Skeletal muscle satellite cell (primary cell): Measurements from ENCODE around the gene COL18A1.

Source experiments
- H3K27me3 ChIP-seq: 2 replicates; pipeline ENCODE4 v1.7.0; 2013; ENCODE audit warnings: low read length; ENCODE audit not compliant: control insufficient read depth, insufficient read depth
- H3K36me3 ChIP-seq: 2 replicates; pipeline ENCODE4 v1.7.0; 2013; ENCODE audit warnings: mild to moderate bottlenecking, control low read depth, low read length; ENCODE audit not compliant: insufficient read depth
- H3K4me1 ChIP-seq: 2 replicates; pipeline ENCODE4 v1.7.0; 2013; ENCODE audit warnings: low read length; ENCODE audit not compliant: control insufficient read depth, insufficient read depth
- H3K4me2 ChIP-seq: 2 replicates; pipeline ENCODE4 v1.7.0; 2013; ENCODE audit warnings: mild to moderate bottlenecking, low read length
- H3K4me3 ChIP-seq: 2 replicates; pipeline ENCODE4 v1.7.0; 2013; ENCODE audit warnings: low read length
- H3K9ac ChIP-seq: 2 replicates; pipeline ENCODE4 v1.7.0; 2013; ENCODE audit warnings: mild to moderate bottlenecking, low read depth, low read length, moderate library complexity
- H3K9me3 ChIP-seq: replicated peaks from 2 replicates; pipeline ENCODE4 v1.7.0; 2013; ENCODE audit warnings: mild to moderate bottlenecking, control low read depth, low read length

COL18A1 gene

GRCh38 chr21:45544449-45545235 lies 139.7 kb downstream of the COL18A1 start:
- H3K36me3 ChIP-seq: no peaks in the 10 kb centered on the region
- no peaks in the 10 kb centered on the region for H3K9me3 ChIP-seq
- H3K4me1 ChIP-seq: peaks cover 9% of the 10 kb centered on the region
- H3K9ac ChIP-seq: no peak overlapping the region
- H3K4me2 ChIP-seq: no peak overlapping the region
- H3K4me3 ChIP-seq: no peak overlapping the region
- peaks cover 21% of the 10 kb centered on the region for H3K27me3 ChIP-seq

GRCh38 chr21:45545236-45545570 lies 140.2 kb downstream of the COL18A1 start:
- Histone ChIP-seq H3K4me1 (peaks cover 9% of the 10 kb centered on the region), H3K27me3 (peaks cover 21% of the 10 kb centered on the region), H3K36me3 (no peaks in the 10 kb centered on the region), H3K4me3 (no peak overlapping the region), H3K9me3 (no peaks in the 10 kb centered on the region), H3K4me2 (no peak overlapping the region), H3K9ac (no peak overlapping the region)

GRCh38 chr21:45545691-45546531 lies 140.9 kb downstream of the COL18A1 start:
- Histone ChIP-seq H3K36me3 (no peaks in the 10 kb centered on the region), H3K9me3 (no peaks in the 10 kb centered on the region), H3K9ac (no peak overlapping the region), H3K4me1 (peaks cover 10% of the 10 kb centered on the region), H3K4me2 (no peak overlapping the region), H3K27me3 (peaks cover 21% of the 10 kb centered on the region), H3K4me3 (no peak overlapping the region)

- Histone ChIP-seq H3K4me1 (peaks cover 15% of the 10 kb centered on the region), H3K27me3 (peaks cover 21% of the 10 kb centered on the region), H3K36me3 (no peaks in the 10 kb centered on the region), H3K4me2 (no peak overlapping the region), H3K9ac (no peak overlapping the region), H3K4me3 (no peak overlapping the region), H3K9me3 (no peaks in the 10 kb centered on the region)
Observed at GRCh38 chr21:45546636-45547544, 141.9 kb downstream of the COL18A1 start.

- Histone ChIP-seq H3K9me3 (no peaks in the 10 kb centered on the region), H3K4me3 (no peak overlapping the region), H3K36me3 (no peaks in the 10 kb centered on the region), H3K4me2 (no peak overlapping the region), H3K9ac (no peak overlapping the region), H3K4me1 (peaks cover 16% of the 10 kb centered on the region), H3K27me3 (peaks cover 21% of the 10 kb centered on the region)
Observed at GRCh38 chr21:45547545-45547900, 142.6 kb downstream of the COL18A1 start.

GRCh38 chr21:45548711-45549491 lies 143.9 kb downstream of the COL18A1 start:
- Histone ChIP-seq H3K4me3 (no peak overlapping the region), H3K27me3 (peaks cover 21% of the 10 kb centered on the region), H3K9ac (no peak overlapping the region)

GRCh38 chr21:45549626-45550463 lies 144.9 kb downstream of the COL18A1 start:
- Histone ChIP-seq H3K4me3 (no peak overlapping the region), H3K36me3 (no peaks in the 10 kb centered on the region), H3K4me2 (no peak overlapping the region), H3K9me3 (no peaks in the 10 kb centered on the region), H3K9ac (no peak overlapping the region), H3K27me3 (peaks cover 21% of the 10 kb centered on the region), H3K4me1 (peaks cover 16% of the 10 kb centered on the region)

More at GRCh38 chr21:45548711-45549491, 143.9 kb downstream of the COL18A1 start:
- Histone ChIP-seq H3K9me3 (no peaks in the 10 kb centered on the region), H3K4me2 (no peak overlapping the region), H3K36me3 (no peaks in the 10 kb centered on the region), H3K4me1 (peaks cover 12% of the 10 kb centered on the region)

- H3K9me3 ChIP-seq: no peaks in the 10 kb centered on the region
- H3K4me3 ChIP-seq: no peak overlapping the region
- H3K4me2 ChIP-seq: no peak overlapping the region
- H3K9ac ChIP-seq: no peak overlapping the region
- H3K4me1 ChIP-seq: peaks cover 18% of the 10 kb centered on the region
- H3K36me3 ChIP-seq: no peaks in the 10 kb centered on the region
- peaks cover 21% of the 10 kb centered on the region for H3K27me3 ChIP-seq
Observed at GRCh38 chr21:45550522-45551210, 145.7 kb downstream of the COL18A1 start.

GRCh38 chr21:45551316-45551715 lies 146.4 kb downstream of the COL18A1 start:
- H3K9me3 ChIP-seq: no peaks in the 10 kb centered on the region
- H3K36me3 ChIP-seq: no peaks in the 10 kb centered on the region
- H3K27me3 ChIP-seq: peaks cover 19% of the 10 kb centered on the region
- no peak overlapping the region for H3K9ac ChIP-seq
- H3K4me1 ChIP-seq: peaks cover 24% of the 10 kb centered on the region
- H3K4me3 ChIP-seq: no peak overlapping the region
- no peak overlapping the region for H3K4me2 ChIP-seq
